Measurements from ENCODE around the gene AUTS2.

DNA sequence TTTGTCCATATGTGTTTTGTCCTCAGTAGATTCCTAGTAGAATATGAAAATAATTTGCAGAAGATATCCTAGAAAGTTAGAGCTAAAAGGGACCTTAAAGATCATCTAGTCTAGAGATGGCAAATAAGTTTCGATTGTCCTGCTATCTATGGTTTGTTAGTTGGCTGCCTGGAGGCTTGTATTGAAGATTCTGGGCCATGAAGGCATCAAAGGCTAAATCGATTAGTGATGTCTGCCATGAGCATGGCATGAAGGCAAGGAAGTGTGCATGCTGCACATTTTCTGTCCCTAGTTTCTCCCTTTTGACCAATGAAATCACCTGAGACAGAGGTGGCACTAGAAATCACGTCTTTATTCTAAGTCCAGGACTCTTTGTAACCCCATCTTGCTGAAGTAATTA is 979.9 kb downstream of the AUTS2 start:
- TF ChIP-seq, protein P1, sequence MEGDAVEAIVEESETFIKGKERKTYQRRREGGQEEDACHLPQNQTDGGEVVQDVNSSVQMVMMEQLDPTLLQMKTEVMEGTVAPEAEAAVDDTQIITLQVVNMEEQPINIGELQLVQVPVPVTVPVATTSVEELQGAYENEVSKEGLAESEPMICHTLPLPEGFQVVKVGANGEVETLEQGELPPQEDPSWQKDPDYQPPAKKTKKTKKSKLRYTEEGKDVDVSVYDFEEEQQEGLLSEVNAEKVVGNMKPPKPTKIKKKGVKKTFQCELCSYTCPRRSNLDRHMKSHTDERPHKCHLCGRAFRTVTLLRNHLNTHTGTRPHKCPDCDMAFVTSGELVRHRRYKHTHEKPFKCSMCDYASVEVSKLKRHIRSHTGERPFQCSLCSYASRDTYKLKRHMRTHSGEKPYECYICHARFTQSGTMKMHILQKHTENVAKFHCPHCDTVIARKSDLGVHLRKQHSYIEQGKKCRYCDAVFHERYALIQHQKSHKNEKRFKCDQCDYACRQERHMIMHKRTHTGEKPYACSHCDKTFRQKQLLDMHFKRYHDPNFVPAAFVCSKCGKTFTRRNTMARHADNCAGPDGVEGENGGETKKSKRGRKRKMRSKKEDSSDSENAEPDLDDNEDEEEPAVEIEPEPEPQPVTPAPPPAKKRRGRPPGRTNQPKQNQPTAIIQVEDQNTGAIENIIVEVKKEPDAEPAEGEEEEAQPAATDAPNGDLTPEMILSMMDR (conservative IDR thresholded peaks at IDR 0.05; ENCODE audit: low read length) = no peak
- TF ChIP-seq EZH2phosphoT487 (IDR thresholded peaks at IDR 0.05; ENCODE audit: borderline replicate concordance) = no peak
